Activated naive CD4-positive, alpha-beta T cell treated with anti-CD3 and anti-CD28 coated beads for 36 hours (primary cell): ENCODE measurements around the gene IGFLR1. TPM values are rescaled to one million over a fixed set of nuclear protein-coding genes. Genes with fewer than 3 reads are reported as not detected.

ENCODE experiments used
- CTCF ChIA-PET: fragments of 350-600 bp; sonication (Branson Sonifier 250); formaldehyde crosslinking; loops from one replicate; lab custom pipeline; 2021; ENCODE audit warnings: antibody characterized with exemption; lab: Charles Lee
- DNase-seq: peaks from one replicate; pipeline ENCODE4 v3.0.0-alpha.2; 2020
- H3K27ac Mint-ChIP-seq: one replicate; pipeline ENCODE4 v1.8.0; 2021; ENCODE audit warnings: mild to moderate bottlenecking, mixed read lengths
- H3K27me3 Mint-ChIP-seq: one replicate; pipeline ENCODE4 v1.8.0; 2021; ENCODE audit warnings: low read depth, mixed read lengths
- H3K36me3 Mint-ChIP-seq: one replicate; pipeline ENCODE4 v1.8.0; 2021; ENCODE audit warnings: low read depth, mixed read lengths
- H3K4me1 Mint-ChIP-seq: one replicate; pipeline ENCODE4 v1.8.0; 2021; ENCODE audit warnings: low read depth, mixed read lengths
- H3K4me3 Mint-ChIP-seq: one replicate; pipeline ENCODE4 v1.8.0; 2021; ENCODE audit warnings: mild to moderate bottlenecking, moderate library complexity, mixed read lengths
- H3K9me3 Mint-ChIP-seq: one replicate; pipeline ENCODE4 v1.8.0; 2021; ENCODE audit warnings: mixed read lengths
- intact Hi-C: fragments of 100-400 bp; cut with micrococcal nuclease; formaldehyde crosslinking; loops from one replicate; pipeline ENCODE4 v1.15.1; 2023
- total RNA-seq, 2 experiments: library from RNA; stranded (reverse); gene quantifications; one replicate each; pipeline ENCODE4 v1.2.3, GENCODE V29; 2021

The IGFLR1 gene
- total RNA-seq, 2 experiments from 2014 or later = 51.0 to 52.8 TPM

GRCh38 chr19:35759697-35760096 is 17.4 kb upstream of the IGFLR1 start:
- no peak overlapping the region for H3K27ac Mint-ChIP-seq
- no peak for DNase-seq
- CTCF ChIA-PET = no interaction called here
- peaks cover 8% of the 10 kb centered on the region for H3K27me3 Mint-ChIP-seq
- intact Hi-C loops = no loop called here
- H3K4me3 Mint-ChIP-seq = peak overlapping the region; percentile 90
- H3K36me3 Mint-ChIP-seq = peaks cover 21% of the 10 kb centered on the region
- peaks cover 20% of the 10 kb centered on the region for H3K4me1 Mint-ChIP-seq
- no peaks in the 10 kb centered on the region for H3K9me3 Mint-ChIP-seq

- Mint-ChIP-seq H3K27ac (peak within 1 kb of the TSS; percentile 92), H3K4me3 (peak within 1 kb of the TSS; percentile 90), H3K36me3 (peaks cover 27% of the 10 kb centered on the region), H3K9me3 (no peaks in the 10 kb centered on the region), H3K4me1 (peaks cover 20% of the 10 kb centered on the region), H3K27me3 (peaks cover 8% of the 10 kb centered on the region)
- peak; percentile 99 for DNase-seq
- CTCF ChIA-PET = interaction anchor here (1.1 to 1.3 kb wide), 2 partner anchors 10 to 16 kb away, joined by 4 read pairs; partner anchors contain the start of genes IGFLR1 and LIN37
- intact Hi-C loops = loop anchor here (1.0 to 2.0 kb wide), 7 partner anchors 10 to 297 kb away; partner anchors contain the start of genes ALKBH6, ARHGAP33, LIN37 and THAP8
These were observed 15.7 kb upstream of the IGFLR1 start, which contains the start of gene PROSER3 for GRCh38 chr19:35757749-35758608. Gene PROSER3, plus strand, starts transcription at chr19:35758176. Its CDS starts 40 bp downstream, at chr19:35758216.

DNA sequence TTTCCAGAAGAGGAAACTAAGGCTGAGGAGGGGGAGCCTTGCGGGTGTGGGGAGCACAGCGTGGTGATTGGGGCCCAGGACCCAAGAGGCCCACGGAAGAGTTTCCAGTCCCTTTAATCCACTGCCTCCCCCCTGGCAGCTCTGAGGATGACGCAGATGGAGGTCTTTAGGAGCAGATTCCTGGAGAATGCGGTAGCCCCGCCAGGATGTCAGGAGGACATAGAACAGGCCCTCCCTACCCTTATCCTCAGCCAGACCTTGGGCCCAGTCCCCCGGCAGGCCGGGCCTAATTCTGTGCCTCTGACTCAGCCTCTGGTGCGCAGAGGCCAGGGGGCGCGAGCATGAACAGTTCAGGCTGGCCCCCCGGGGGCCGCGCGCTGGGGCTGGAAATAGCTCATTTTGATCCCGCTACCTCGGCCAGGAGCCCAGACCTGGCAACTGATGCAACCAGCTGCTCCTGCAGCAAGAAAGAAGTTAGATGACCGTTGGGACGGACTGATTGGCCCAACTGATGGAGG is 15.0 kb upstream of the IGFLR1 start:
- H3K9me3 Mint-ChIP-seq = no peaks in the 10 kb centered on the region
- intact Hi-C loops = loop anchor here (2.0 kb wide), 1 partner anchor 298 kb away; the partner anchor contains the start of genes THAP8 and WDR62
- H3K27ac Mint-ChIP-seq = peak overlapping the region; percentile 92
- DNase-seq = peak; percentile 56
- CTCF ChIA-PET = interaction anchor here (0.8 to 1.3 kb wide), 3 partner anchors 9 to 208 kb away, joined by 3 to 4 read pairs (median 4); partner anchors contain the start of genes IGFLR1 and LIN37
- peaks cover 8% of the 10 kb centered on the region for H3K27me3 Mint-ChIP-seq
- H3K4me1 Mint-ChIP-seq = peaks cover 20% of the 10 kb centered on the region
- peaks cover 26% of the 10 kb centered on the region for H3K36me3 Mint-ChIP-seq
- peak overlapping the region; percentile 90 for H3K4me3 Mint-ChIP-seq

DNA sequence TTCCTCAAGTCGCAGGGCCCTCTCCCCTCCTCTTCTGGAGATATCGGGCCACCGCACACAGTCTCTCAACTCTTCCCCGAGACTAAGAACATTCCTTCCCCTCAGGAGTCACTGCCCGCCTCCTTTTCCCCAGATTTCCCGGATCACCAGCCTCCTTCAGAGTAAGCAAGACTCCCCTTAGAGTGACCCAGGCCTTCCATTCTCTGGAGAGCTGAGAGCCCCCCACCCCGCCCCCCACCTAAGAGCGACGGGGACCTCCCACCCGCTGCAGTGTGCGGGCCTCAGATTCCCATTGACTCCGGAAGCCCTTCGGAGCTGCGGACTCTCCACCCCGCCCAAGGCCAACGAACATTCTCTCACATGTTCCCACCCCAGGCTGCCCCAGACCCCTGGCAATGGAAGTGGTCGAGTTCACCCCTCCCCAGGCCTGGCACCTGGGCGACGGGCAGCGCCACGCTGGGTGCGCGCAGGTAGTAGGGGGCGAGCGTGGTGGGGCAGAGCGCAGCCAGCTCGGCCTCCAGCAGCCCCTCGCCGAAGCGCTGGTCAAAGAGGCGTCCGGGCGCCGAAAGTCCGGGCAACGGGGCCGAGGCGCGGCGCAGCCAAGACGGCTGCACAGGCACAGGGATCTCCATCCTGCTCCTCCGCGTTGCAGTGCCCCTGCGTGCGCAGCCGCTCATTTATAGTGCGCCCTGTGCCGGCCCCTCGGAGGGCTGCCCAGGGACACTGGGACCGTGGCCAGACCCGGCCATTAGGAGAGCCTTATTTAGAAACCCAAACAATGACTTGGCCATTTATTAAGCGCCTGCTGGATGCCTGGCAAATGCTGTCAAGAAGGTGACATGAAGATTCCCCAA is 14.4 kb upstream of the IGFLR1 start, which contains the start of gene HSPB6:
Gene HSPB6, minus strand, starts transcription at position 653 of the 854 bp plus-strand sequence. Its CDS starts 21 bp downstream, at position 632.
- no peaks in the 10 kb centered on the region for H3K9me3 Mint-ChIP-seq
- intact Hi-C loops = loop anchor here (2.0 kb wide), 1 partner anchor 298 kb away; the partner anchor contains the start of genes THAP8 and WDR62
- H3K4me3 Mint-ChIP-seq = peak within 1 kb of the TSS; percentile 90
- CTCF ChIA-PET = interaction anchor here (0.8 to 1.3 kb wide), 3 partner anchors 9 to 208 kb away, joined by 3 to 4 read pairs (median 4); partner anchors contain the start of genes IGFLR1 and LIN37
- peak within 1 kb of the TSS; percentile 92 for H3K27ac Mint-ChIP-seq
- peaks cover 20% of the 10 kb centered on the region for H3K4me1 Mint-ChIP-seq
- peaks cover 8% of the 10 kb centered on the region for H3K27me3 Mint-ChIP-seq
- DNase-seq = no peak
- peaks cover 21% of the 10 kb centered on the region for H3K36me3 Mint-ChIP-seq

DNA sequence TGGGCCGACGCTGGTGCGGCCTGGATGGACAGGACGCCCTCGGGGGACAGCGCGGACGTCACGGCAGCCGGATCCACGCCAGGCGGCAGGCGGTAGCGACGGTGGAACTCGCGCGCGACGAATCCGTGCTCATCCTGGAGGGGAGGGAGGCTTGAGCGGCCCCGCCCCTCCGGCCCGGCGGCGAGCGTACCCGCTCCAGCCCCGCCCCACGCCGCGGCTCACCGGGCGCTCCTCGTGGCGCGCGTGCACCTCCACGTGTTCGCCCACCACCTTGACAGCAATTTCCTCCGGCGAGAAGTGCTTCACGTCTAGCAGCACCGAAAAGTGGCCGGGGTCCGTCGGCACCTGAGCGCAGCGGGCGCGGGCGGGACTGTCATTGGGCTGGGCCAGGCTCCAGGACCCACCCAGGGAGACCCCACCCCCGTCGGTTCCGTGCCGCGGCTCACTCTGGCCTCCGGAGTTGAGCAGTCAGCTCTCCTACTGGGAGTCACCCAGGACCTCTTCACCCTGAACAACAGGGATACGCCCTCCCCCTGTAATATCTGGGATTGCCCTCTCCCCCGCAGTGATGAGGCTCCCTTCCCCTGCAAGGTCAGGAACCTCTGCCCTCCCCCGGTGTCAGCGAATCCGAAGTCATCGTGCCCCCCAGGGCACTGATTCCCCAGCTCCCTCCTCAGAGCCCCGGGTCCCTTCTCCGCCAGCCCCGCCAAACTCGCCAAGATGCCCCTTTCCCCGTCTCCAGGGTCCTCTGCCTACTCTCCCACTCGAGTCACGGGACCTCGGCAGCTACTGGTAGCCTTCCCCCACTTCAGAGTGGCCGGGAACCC is 13.5 kb upstream of the IGFLR1 start:
- Mint-ChIP-seq H3K4me1 (peaks cover 20% of the 10 kb centered on the region), H3K27me3 (peaks cover 8% of the 10 kb centered on the region), H3K36me3 (peaks cover 21% of the 10 kb centered on the region), H3K4me3 (peak overlapping the region; percentile 55), H3K27ac (no peak overlapping the region), H3K9me3 (no peaks in the 10 kb centered on the region)
- CTCF ChIA-PET = no interaction called here
- peak; percentile 53 for DNase-seq
- intact Hi-C loops = loop anchor here (2.0 kb wide), 1 partner anchor 299 kb away; the partner anchor contains the start of genes THAP8 and WDR62

GRCh38 chr19:35755131-35755549 is 12.9 kb upstream of the IGFLR1 start:
- CTCF ChIA-PET = no interaction called here
- H3K27ac Mint-ChIP-seq = no peak overlapping the region
- intact Hi-C loops = no loop called here

DNA sequence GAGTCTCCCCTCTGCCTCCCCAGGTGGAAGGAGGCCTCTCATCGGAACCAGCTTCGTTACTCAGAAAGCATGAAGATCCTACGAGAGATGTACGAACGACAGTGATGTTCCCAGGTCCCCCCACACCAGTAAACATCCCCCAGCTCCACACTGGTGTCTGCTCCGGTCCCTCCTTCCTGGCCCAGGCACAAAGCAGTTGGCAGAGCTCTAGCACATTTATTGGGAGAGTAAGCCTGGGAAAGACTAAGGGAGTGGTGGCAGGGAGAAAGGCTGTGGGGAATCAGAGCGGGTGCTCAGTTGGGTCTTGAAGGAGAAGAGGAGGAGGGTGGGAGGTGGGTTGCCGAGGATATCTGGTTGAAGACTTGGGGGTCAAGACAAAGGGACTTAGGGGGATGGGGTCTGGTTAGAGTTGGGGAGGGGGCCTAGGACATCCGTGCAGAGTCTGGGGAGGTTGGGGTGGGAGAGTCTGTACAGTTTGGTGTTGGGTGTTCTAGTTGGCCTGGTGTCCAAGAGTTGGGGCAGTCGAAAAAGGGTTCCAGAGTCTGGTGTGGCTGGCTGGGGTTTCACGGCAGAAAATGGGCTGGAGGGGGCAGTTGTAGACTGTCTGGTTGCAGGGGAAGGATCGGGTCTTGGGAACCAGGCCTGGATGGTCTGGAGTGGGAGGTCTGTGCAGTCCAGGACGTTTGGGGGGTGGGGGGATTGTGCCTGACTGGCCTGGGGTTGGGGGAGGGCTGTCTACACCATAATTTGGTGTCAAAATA is 12.3 kb upstream of the IGFLR1 start:
- peaks cover 8% of the 10 kb centered on the region for H3K27me3 Mint-ChIP-seq
- H3K27ac Mint-ChIP-seq = no peak overlapping the region
- H3K4me1 Mint-ChIP-seq = peaks cover 21% of the 10 kb centered on the region
- H3K9me3 Mint-ChIP-seq = no peaks in the 10 kb centered on the region
- H3K36me3 Mint-ChIP-seq = peaks cover 17% of the 10 kb centered on the region
- intact Hi-C loops = no loop called here
- no peak for DNase-seq
- CTCF ChIA-PET = no interaction called here
- H3K4me3 Mint-ChIP-seq = no peak overlapping the region

More at GRCh38 chr19:35755131-35755549, 12.9 kb upstream of the IGFLR1 start:
- peaks cover 20% of the 10 kb centered on the region for H3K4me1 Mint-ChIP-seq
- no peaks in the 10 kb centered on the region for H3K9me3 Mint-ChIP-seq
- peaks cover 19% of the 10 kb centered on the region for H3K36me3 Mint-ChIP-seq
- H3K27me3 Mint-ChIP-seq = peaks cover 8% of the 10 kb centered on the region
- H3K4me3 Mint-ChIP-seq = no peak overlapping the region
- DNase-seq = no peak

DNA sequence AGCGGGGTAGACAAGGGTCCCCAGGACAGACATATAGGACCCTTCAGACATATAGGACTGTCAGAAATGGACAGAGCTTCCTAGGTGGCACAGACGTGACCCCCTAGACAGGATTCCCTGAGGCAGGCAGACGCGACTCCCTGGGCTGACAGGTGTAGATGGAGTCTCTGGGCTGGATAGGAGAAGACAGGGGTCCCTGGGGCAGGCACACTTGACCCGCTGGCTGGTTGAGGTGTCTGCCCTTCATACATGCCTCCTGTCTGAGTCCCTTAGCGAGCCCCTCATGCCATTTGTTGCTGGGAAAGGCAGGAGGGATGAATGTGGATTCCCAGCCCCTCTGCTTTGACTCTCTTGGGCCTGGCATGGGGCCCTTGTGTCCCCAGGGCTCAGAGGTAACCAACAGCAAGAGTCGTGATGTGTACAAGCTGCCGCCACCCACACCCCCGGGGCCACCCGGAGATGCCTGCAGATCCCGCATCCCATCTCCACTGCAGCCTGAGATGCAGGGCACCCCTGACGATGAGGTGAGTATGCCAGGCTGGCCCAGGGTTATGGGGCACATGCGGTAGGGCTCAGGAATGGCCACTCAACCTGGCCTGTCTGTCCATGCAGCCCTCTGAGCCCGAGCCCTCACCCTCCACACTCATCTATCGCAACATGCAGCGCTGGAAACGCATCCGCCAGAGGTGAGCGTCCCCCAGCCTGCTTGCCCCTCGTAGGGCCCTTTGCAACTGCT is 11.6 kb upstream of the IGFLR1 start:
- DNase-seq = no peak
- Mint-ChIP-seq H3K36me3 (peaks cover 13% of the 10 kb centered on the region), H3K4me3 (no peak overlapping the region), H3K4me1 (peaks cover 18% of the 10 kb centered on the region), H3K27me3 (peaks cover 8% of the 10 kb centered on the region), H3K27ac (no peak overlapping the region), H3K9me3 (no peaks in the 10 kb centered on the region)
- CTCF ChIA-PET = no interaction called here
- intact Hi-C loops = no loop called here

- Mint-ChIP-seq H3K36me3 (peaks cover 13% of the 10 kb centered on the region), H3K27ac (no peak overlapping the region), H3K4me3 (no peak overlapping the region), H3K4me1 (peaks cover 22% of the 10 kb centered on the region), H3K27me3 (peaks cover 8% of the 10 kb centered on the region), H3K9me3 (no peaks in the 10 kb centered on the region)
- intact Hi-C loops = no loop called here
- CTCF ChIA-PET = no interaction called here
- no peak for DNase-seq
These were observed 10.6 kb upstream of the IGFLR1 start for GRCh38 chr19:35752746-35753350.
